Activated T-helper 1 cell treated with Interleukin-2 at 50 U/mL for 16 hours (primary cell): ENCODE data around the gene NDUFB2.
"Not testable (repeated sequence)": the region's sequence is repeated elsewhere in the genome, so short reads cannot be mapped to it uniquely, and the experiment has no call there.

ENCODE experiments used
- DNase-seq: peaks from one replicate; pipeline ENCODE4 v3.0.0-alpha.2; 2020; ENCODE audit warnings: low read depth

The NDUFB2 gene

GRCh38 chr7:140734729-140735128 is 38.2 kb downstream of the NDUFB2 start:
- no peak for DNase-seq

- DNase-seq: no peak
Observed at GRCh38 chr7:140738280-140738679, 41.8 kb downstream of the NDUFB2 start.

- not testable (repeated sequence) for DNase-seq
Observed at GRCh38 chr7:140743255-140743654, 46.7 kb downstream of the NDUFB2 start.

- DNase-seq: no peak
Observed at GRCh38 chr7:140744005-140744404, 47.5 kb downstream of the NDUFB2 start.

- DNase-seq: no peak
Observed at GRCh38 chr7:140745266-140746058, 49.0 kb downstream of the NDUFB2 start.

GRCh38 chr7:140746751-140747150 is 50.2 kb downstream of the NDUFB2 start:
- no peak for DNase-seq

- DNase-seq: no peak
Observed at GRCh38 chr7:140752533-140752932, 56.0 kb downstream of the NDUFB2 start.

GRCh38 chr7:140754506-140754905 is 58.0 kb downstream of the NDUFB2 start:
- no peak for DNase-seq
